Activated T-helper 1 cell treated with Interleukin-2 at 50 U/mL for 16 hours (primary cell): ENCODE results near the gene EIPR1.
"Not testable (repeated sequence)": the region's sequence is repeated elsewhere in the genome, so short reads cannot be mapped to it uniquely, and the experiment has no call there.

Experiments used
- DNase-seq: peaks from one replicate; pipeline ENCODE4 v3.0.0-alpha.2; 2020; ENCODE audit warnings: low read depth

Gene EIPR1

DNA sequence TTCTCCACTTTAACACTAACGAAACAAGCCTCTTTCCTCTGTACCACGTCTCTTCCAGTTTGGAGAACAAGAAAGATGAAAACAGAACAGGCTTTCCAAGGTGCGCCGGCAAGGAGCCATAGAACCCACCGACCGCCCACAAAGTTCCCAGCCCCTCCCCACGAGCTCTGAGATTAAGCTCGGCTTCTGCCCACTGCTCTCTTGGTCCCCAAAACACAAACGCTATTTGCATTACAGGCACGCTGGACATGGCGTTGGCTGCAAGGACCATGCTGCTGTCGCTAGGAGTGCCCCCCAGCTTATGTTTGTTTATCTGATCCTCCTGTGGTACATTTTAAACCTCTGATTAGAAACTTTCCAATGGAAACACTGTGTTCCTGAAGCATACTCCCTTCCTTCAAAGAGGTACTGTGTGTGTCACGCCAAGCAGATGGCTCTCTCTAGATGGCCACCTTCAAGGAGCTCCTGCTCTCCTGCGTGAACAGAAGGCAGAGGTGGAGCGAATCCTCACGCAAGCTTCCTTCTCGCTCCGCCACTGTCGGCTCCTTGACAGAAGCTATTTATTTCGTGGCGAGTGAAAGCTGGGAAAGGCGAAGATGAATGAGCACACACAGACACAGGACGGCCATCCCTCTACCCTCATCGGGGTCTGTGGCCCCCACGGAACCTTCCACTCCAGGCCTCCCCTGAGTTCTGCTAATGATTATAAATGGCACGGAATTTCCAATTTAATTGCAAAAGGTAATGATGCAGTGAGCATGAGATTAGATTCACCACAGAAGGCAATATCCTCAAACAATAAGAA, 166.2 kb downstream of the EIPR1 start:
- DNase-seq = no peak

DNA sequence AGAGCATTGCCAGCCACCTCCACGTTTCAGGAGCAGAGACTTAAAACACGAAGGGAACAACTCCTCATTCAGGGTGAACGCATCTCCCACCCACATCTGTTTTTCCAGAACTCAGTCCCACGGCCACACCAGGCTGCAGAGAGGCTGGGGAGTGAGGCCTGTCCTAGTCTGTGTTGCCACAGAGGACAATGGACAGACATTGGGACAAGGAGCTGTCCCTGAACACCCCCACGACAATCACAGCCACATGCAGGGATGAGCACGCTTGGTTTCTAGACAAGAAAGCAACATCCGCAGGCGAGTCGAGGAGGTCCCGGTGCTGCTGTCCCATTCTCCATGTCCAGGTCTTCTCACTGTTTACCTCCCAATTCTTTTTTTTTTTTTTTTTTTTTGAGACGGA, 167.4 kb downstream of the EIPR1 start:
- DNase-seq = no peak

DNA sequence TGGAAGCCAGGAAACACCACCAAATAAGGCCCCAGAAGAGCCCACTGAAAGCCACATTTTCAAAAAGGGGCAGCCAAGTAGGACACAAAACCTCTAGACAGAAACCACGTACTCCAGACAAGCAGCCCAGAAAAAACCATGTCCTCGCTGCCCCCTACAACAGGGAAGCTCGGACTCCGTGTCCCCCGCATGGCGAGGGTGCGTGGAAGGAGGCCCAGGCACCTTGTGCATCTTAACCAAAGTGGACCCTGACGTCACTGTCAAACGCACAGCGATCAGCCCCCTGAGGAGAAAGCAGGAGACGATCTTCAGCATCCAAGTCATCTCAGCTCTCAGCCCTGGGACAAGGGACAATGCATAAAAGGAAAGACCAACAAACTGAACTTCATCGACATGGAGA, 168.4 kb downstream of the EIPR1 start:
- DNase-seq = no peak

DNA sequence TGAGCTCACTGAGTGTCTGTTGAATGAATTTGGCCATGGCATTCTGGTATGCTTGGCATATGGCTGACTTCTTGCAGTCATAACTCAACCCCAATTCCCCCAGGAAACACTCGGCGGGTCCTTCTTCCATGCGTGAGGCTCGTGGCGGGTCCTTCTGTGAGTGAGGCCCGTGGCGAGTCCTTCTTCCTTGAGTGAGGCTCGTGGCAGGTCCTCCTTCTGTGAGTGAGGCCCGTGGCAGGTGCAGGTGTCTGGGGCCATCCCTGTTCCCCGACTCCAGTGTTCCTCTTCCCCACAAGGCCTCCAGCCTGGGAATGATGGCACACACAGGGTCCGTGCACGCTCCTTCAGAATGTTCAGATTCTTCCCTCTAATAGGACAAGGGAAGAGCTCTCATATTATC, 169.0 kb downstream of the EIPR1 start:
- no peak for DNase-seq

DNA sequence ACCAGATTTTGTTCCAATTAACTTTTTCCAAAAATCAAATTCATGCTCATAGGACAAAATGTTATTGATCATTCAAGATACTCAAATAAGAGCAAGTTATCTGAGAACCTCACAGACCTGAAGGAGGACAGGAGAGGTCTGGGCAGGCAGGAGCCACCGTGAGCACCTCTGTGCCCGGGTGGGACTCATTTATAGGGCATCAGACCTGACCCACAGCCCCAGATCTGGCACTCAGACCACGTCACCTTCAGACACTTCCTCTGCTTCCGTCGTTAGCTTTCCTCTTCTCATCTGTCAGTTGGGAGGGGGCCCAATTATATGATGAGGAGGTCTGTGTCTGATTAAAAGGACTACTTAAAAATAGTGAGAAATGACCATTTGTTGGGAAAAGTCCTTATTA, 169.4 kb downstream of the EIPR1 start:
- no peak for DNase-seq

DNA sequence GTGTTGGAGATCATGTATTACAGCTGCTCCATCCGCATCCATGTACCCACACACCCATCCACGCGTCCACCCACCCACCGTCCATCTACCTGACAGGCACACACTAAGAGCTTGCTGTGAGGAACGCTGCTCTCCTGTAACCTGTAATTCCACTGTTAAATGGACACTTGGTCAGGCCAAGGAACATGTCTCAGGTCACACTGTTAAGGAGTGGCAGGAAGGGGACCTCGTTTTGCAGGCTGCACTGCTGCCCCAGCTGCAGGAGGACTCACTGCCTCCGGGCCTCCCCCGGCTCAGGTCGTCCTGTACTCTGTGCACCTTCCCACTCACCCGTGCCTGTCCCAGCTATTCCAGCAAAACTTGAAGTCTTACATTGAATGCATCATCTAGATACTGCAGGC, 170.5 kb downstream of the EIPR1 start:
- DNase-seq = no peak

DNA sequence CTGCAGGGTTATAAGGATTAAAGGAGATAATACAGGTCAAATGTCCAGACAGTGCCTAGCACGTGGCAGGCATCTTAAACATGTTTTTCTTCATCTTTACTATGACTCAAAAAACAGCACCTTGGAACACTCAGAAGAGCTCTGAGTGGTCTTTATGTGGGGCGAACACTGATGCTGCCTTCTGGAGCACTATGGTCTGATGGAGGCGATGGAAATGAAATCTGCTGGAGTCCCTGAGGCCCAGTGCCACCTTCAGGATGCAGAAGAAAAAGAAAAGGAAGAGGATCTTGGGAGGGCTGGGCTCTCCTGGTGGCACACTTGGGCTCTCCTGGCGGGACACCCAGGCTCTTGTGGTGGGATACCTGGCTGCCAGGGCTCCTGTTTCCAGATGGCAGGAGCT, 171.8 kb downstream of the EIPR1 start:
- no peak for DNase-seq

DNA sequence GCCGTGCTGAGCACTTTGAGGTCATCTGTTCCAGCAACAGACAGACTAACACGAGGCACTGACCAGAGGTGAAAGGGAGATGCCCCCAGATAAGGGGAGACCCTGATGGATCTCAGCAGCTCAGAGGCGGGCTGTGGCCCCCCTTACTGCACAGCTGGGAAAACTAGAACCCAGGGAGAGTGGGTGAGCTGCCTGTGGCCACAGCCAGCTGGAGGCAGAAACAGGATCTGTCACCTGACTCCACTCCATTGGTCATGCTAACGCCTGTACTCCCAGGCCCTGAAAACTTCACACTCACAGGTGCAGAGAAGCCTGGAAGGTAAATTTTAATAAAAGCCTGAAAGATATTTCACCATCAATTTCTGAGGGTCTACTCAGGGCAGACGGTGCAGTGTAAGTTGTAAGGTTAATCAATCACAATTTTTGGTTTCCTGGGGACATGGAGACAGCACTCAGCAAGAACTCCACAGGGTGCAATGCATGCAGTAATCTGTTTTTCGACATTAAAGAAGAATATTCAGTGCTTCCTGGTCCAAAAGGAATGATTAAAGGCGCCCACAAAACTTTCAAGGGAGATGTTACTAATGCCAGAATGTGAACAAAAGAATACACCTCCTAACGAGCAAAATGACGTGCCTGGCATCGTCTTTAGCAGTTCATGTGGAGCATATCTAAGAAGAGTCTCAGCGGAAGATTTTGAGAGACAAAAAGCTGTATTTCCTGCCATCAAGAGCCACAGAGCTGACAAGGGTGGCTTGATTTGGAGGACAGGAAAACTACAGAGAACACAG, 173.4 kb downstream of the EIPR1 start:
- no peak for DNase-seq

DNA sequence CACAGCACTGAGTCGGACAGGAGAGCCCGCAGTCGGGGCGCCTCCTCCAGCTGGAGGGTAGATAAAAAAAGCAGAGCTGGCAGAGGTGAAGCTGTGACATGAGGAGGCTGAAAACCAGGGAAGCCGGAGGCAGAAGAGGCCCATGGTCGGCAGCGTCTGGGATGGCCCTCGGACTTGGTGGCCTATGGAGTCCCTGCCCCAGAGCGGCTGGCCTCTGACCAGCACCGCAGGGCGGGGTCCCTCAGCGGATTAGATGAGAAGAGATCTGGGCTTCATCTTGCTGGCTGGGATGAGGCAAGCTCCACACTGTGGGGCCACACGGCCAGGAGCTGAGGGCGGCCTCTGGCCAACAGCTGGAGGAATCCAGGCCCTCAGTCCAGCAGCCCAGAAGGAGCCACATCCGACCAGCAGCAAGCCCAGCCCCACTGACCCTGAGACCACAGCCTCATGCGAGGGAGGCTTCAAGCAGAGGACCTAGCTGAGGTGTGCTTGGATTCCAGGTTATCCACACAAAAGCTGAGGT, 174.1 kb downstream of the EIPR1 start:
- no peak for DNase-seq

DNA sequence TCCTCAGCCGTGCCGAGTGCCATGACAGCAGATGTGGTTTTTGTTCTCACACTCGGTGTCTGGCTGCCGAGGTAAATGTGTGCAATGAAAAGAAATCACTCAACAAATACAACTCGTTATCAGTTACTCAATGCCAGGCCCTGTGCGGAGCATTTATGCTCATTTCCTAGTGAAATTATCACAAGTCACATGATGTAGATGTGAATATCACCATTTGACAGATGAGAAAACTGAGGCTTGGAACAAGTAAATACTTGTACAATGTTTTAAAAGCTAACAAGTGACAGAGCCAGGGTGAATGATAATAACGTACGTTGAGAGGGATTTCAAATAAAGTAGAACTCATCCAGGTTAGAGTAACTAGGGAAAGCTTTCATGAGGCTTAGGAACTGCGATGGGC, 174.7 kb downstream of the EIPR1 start:
- DNase-seq = no peak

DNA sequence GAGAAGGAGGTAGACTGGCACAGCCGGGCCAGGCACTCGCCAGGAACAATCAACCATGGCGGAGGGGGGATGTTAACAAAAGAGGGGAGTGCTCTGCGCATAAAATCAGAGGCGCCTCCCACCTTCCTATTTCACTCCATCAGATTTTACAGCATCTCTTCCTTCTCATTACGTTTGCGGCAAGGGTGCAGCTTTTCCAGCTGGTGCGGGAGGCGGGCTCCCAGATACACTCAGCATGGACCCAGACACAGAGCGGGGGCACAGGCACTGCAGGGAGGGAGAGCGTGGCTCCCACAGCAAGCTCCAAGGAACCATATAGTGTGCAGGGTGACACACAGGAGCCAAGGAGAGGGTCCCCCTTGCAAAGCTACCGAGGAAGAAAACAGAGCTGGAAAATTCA, 176.3 kb downstream of the EIPR1 start:
- DNase-seq = no peak

DNA sequence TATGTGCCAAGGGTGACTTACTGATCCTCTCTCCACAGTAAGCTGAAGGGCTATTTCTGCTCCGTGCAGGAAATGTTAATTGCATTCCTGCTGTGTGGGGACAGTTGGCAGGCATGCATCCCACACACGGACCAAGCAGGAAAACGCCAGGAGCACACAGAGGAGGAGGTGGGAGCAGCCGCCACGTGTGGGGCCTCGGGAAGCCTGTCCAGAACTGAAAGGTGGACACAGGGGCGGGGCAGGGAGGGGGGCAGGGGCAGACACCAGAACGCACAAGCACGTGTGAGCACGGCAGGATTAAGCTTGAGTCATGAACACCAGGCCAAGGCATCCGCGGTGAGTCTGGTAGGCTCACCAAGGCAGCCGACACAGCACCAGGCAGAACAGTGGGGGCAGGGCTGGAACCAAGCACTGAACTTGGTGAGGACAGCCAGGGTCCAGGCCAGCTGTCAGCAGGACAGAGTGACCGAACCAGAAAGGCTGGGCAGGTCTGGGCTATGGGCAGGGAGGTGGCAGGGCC, 177.1 kb downstream of the EIPR1 start:
- no peak for DNase-seq

DNA sequence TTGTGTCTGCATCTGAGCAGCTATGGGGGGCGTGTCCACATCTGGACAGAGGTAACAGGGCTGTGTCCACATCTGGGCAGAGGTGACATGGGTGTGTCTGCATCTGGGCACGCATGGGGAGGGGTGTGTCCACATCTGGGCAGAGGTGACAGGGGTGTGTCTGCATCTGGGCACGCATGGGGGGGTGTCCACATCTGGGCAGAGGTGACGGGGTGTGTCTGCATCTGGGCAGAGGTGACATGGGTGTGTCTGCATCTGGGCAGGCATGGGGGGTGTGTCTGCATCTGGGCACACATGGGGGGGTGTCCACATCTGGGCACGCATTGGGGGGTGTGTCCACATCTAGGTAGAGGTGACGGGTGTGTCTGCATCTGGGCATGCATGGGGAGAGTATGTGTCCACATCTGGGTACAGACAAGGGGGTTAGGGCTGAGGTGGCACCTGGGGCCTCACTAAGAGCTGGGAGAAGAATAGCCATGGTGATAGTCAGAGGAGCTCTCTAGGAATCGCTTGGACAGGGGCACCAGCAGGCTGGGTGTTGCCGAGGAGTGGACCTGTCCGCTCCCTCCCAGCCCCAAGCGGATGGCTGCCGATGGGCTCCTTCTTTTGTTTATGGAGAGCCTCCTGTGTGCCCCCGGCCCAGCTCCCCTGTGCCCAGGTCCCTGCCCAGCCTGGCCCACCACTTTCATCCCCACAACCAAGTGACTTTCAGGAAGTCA, 177.8 kb downstream of the EIPR1 start:
- no peak for DNase-seq

DNA sequence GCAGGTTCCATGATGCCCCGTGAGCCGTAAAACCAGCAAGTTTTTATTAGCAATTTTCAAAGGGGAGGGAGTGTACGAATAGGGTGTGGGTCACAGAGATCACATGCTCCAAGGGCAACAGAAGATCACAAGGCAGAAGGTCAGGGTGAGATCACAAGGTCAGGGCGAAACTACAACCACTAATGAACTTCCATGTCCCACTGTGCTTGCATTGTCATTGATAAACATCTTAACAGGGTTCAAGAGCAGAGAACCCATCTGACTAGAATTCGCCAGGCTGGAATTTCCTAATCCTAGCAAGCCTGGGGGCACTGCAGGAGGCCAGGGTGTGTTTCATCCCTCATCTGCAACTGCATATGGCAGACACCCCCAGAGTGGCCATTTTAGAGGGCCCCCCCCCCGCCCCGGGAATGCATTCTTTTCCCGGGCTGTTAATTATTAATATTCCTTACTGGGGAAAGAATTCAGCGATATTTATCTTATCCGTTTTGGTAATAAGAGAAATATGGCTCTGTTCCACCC, 178.9 kb downstream of the EIPR1 start:
- not testable (repeated sequence) for DNase-seq

DNA sequence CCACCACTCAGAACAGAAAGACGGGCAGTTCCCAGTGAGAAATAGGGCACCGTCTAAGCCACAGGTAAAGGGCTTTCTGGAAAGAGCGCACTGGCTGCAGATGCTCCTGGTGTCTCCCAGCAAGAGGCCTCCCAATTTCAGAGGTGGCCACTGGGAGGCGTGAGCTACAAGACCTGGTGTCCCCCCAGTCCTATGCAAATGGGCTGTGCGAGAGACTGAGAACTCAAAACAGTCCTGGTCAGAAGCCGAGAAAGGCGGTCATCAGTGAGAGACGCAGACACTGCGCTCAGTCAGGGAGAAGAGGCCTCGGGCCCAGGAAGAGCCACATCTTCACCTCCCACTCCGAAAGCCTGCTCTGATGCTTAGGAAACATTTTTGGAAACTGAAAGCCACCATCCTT, 179.5 kb downstream of the EIPR1 start:
- DNase-seq = no peak

DNA sequence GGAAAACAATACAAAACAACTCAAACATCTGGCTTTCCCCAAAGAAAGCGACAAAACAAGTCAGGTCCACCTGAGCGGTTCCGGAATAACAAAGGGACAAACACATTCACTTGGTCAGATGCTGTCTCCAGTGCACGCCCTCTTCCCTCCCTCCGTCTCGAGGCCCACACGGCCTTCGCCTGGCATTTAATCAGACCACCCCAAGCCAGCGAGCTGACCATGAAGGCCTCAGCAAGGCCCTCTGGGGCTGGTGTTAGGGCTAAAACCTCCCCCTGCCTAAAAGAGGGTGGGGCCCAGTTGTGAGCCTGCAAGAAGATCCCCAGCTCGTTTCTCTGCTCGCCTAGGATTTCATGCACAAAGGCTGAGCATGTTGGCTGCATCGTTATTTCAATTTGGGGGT, 180.3 kb downstream of the EIPR1 start:
- no peak for DNase-seq

DNA sequence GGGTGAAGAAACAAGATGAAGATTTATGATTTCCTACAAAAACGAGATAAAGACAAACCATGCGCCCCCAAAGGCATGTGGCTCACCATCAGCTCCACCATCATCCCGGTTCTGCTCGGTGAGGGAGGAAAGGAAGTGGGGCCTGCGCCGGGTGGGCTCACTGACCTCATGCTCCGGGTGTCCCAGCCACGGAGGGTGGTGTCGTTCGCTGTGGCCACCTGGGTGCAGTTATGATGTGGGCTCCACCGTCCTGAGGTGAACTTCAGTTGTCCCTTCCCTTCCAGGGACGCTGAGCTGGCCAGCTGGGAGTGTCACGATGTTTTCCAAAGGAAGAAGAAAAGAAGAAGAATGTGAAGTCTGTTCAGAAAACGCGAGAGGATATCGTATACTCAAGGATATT, 180.9 kb downstream of the EIPR1 start:
- DNase-seq = no peak

DNA sequence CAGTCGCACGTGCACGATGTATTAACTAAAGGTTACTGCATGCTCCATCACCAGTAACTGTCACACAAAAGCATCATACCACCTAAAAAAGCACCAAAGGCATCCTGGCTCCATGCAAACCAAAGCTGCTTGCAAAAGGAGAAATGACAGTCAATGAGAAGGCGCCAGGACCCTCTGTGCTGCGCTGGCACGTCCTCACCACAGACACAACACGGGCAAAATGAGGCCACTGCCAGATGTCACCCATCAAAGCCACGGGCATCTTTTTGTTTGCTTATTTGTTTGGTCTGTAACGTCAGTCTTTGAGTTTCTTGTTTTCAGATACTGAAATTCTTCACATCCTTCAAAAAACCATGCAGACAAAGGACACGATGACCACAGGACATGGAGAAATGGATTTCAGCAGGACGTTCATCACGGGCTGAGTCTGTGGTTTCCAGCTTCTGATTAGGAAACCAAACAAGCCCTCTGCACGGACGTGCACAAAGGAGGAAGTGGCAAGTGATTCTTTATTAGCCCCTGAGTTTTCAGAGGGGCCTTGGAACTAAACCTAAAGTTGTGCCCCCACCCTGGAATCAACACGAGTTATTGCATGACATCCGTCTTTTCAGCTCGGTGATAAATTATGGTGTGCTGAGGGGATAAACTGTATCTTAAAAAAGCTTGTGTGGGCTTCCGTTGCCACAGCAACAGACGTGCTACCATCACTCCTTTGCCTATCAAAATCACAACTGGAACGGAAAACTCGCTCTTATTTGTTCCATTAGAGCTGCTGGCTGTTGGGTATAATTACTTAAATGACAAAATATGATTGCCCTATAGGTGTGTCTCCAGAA, 181.8 kb downstream of the EIPR1 start:
- no peak for DNase-seq

DNA sequence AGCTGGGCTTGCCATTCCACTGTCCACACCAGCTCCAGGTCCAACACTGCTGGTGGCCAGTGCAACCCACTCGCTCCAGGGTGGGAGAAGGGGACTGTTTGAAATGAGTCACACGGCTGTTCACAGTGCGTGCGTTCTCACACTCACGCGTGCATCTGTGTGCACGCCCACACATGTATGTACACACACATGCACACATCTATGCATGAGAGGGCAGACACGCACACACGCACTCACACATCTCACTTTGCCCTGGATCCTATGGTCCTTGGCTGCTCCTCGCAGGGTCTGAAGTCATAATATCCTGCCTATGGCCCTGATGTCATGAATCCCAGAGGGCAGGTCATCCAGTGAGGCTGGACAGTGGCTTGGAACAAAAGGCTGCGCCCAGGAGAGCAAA, 182.8 kb downstream of the EIPR1 start:
- no peak for DNase-seq

DNA sequence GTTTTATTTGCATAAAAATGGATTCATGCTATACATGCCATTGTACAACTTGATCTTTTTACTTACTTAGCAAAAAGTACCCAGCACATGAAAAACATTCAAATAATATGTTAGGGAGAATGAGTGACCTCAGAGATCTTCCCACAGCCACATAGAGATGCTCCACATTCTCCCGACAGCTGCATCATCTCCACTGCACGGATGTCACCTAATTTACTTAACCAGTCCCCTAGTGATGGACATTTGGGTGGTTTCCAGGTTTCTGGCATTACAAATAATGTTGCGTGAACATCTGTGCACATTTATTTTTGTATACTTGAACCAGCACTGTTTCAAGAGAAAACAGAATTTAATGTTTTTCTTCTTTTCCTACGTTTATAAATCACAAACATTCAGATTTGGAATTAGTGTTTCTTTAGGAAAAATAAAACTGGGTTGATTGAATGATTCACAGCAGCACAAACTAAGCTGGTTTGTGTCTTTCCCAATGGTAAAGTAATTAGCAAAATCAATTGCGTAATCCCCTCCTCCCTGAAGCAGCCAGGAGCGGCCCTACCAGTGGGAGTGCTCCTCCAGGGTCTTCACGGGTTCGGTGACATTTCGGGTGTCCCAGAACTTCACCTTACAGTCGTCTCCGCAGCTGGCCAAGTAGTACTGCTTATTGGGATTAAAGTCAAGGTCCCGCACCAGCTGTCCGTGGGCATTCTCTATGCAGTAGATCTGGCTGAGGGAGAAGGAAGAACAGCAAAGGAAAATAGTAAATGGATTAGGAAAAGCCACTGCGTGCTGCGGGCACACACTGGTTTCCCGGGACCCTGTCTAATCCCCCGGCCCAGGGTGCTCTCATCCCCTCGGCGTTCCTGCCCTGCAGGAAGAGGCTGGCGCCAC, 183.9 kb downstream of the EIPR1 start:
- no peak for DNase-seq
